Testis (tissue), 2 donors: ENCODE measurements around the gene CIP2A.

ENCODE experiments used
- CTCF ChIP-seq, 3 experiments: fragments of 450-650 bp in 2 of 3; fragments of 200-600 bp in 1 of 3; sonication (generic) in 1 of 3; IDR thresholded peaks; one replicate each; pipeline ENCODE4 v1.5.1; 2016 to 2019; ENCODE audit warnings: antibody characterized with exemption in 3 of 3, mild to moderate bottlenecking in 2 of 3, moderate library complexity in 1 of 3
- POLR2A ChIP-seq: fragments of 450-650 bp; IDR thresholded peaks from one replicate; pipeline ENCODE4 v1.6.1; 2017; ENCODE audit warnings: antibody characterized with exemption, mild to moderate bottlenecking, moderate library complexity

- no peak for TF ChIP-seq CTCF (IDR thresholded peaks at IDR 0.05)
- no peak for TF ChIP-seq POLR2A
Observed at GRCh38 chr3:108510496-108510895, 78.7 kb downstream of the CIP2A start, which contains the start of gene MYH15.
